Lower lobe of right lung (tissue), 2 donors: Measurements from ENCODE around the gene GDI1. TPM values are rescaled to one million over a fixed set of nuclear protein-coding genes. Genes with fewer than 3 reads are reported as not detected.

Experiments used
- ATAC-seq, 2 donors: fragments of 200-7000 bp; cut with Tn5 transposase; one replicate each; pipeline ENCODE4 v1.9.1; 2020 to 2022; ENCODE audit warnings: mild to moderate bottlenecking in 2 of 2, moderate library complexity in 2 of 2
- DNase-seq: peaks from one replicate; pipeline ENCODE4 v3.0.0-alpha.2; 2020
- H3K27ac ChIP-seq: fragments of 200-600 bp; one replicate; pipeline ENCODE4 v1.8.0; 2022
- H3K27me3 ChIP-seq: fragments of 200-600 bp; one replicate; pipeline ENCODE4 v1.8.0; 2022; ENCODE audit warnings: low read depth
- H3K36me3 ChIP-seq: fragments of 200-600 bp; one replicate; pipeline ENCODE4 v1.8.0; 2022; ENCODE audit warnings: mild to moderate bottlenecking
- H3K4me1 ChIP-seq: fragments of 200-600 bp; one replicate; pipeline ENCODE4 v1.8.0; 2022
- H3K4me3 ChIP-seq: fragments of 200-600 bp; one replicate; pipeline ENCODE4 v1.8.0; 2022; ENCODE audit warnings: mild to moderate bottlenecking
- H3K9me3 ChIP-seq: fragments of 200-600 bp; one replicate; pipeline ENCODE4 v1.8.0; 2022
- intact Hi-C: fragments of 100-400 bp; cut with DNase I; formaldehyde crosslinking; loops from one replicate; pipeline ENCODE4 v1.11.0; 2022
- total RNA-seq: library from RNA; stranded (reverse); fragmentation: NEBNext Ultra II Directional; extraction: Animal tissue kit (Norgen Biotek cat#: 25700); gene quantifications from one replicate; pipeline ENCODE4 v1.2.1, GENCODE V29; 2021
- TF ChIP-seq, protein P1 (sequence below): fragments of 200-600 bp; IDR thresholded peaks from one replicate; pipeline ENCODE4 v1.8.0; 2022; ENCODE audit warnings: antibody characterized with exemption, mild to moderate bottlenecking
- donor health status: DM: no; HTN: yes; CAD: no; lungs with severe emphysema.

The GDI1 gene
- total RNA-seq, 1 donor from 2014 or later: 111 TPM

GRCh38 chrX:154432210-154432609, 4.7 kb upstream of the GDI1 start:
- Histone ChIP-seq H3K4me3 (no peak overlapping the region), H3K36me3 (peaks cover 35% of the 10 kb centered on the region), H3K4me1 (peaks cover 23% of the 10 kb centered on the region), H3K27ac (no peak overlapping the region), H3K27me3 (no peaks in the 10 kb centered on the region), H3K9me3 (no peaks in the 10 kb centered on the region)
- ATAC-seq (no peak), DNase-seq (no peak)
- TF ChIP-seq, protein P1, sequence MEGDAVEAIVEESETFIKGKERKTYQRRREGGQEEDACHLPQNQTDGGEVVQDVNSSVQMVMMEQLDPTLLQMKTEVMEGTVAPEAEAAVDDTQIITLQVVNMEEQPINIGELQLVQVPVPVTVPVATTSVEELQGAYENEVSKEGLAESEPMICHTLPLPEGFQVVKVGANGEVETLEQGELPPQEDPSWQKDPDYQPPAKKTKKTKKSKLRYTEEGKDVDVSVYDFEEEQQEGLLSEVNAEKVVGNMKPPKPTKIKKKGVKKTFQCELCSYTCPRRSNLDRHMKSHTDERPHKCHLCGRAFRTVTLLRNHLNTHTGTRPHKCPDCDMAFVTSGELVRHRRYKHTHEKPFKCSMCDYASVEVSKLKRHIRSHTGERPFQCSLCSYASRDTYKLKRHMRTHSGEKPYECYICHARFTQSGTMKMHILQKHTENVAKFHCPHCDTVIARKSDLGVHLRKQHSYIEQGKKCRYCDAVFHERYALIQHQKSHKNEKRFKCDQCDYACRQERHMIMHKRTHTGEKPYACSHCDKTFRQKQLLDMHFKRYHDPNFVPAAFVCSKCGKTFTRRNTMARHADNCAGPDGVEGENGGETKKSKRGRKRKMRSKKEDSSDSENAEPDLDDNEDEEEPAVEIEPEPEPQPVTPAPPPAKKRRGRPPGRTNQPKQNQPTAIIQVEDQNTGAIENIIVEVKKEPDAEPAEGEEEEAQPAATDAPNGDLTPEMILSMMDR: no peak
- intact Hi-C loops: no loop called here

- intact Hi-C loops: no loop called here
- peaks cover 35% of the 10 kb centered on the region for H3K36me3 ChIP-seq
- H3K27me3 ChIP-seq: no peaks in the 10 kb centered on the region
- no peaks in the 10 kb centered on the region for H3K9me3 ChIP-seq
- H3K4me3 ChIP-seq: no peak overlapping the region
- DNase-seq: no peak
- TF ChIP-seq, protein P1: no peak
- peaks cover 21% of the 10 kb centered on the region for H3K4me1 ChIP-seq
- ATAC-seq: no peak
- H3K27ac ChIP-seq: no peak overlapping the region
These were observed 3.3 kb upstream of the GDI1 start for GRCh38 chrX:154433605-154434004.

DNA sequence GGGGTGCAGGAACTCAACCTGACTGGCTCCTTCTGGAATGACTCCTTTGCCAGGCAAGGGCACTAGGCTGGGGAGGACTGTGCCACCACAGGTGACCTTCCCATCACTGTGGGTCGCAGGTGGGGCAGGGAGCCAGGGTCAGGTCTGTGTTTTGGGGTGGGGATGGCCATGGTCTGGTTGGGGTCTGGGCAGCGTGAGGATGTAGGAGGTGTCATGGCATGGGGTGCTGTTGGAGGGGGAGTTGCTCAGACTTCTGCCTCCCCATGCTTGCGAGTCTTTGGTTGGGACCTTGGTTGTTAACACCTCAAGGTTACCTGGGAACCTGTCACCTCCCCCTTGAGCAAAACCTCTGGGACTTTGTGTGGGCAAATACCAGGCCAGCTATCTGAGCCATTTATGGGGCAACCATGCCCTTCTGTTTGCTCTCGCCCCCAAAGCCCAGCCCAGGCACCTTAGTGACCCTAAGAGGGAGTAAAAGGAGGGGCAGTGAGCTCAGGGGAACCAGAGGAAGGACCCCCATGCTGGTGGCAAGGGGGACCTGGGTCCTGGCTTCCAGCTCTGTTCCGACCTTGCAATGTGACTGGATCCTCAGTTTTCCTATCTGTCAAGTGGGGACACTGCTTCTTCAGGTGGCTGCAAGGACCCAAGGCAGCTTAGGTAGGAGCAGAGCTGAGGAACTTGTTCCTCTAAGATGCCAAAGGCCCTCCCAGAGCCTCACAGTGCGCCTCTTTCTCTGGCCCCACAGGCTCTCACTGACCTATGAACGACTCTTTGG, 2.4 kb upstream of the GDI1 start:
- TF ChIP-seq, protein P1: no peak
- Histone ChIP-seq H3K27ac (no peak overlapping the region), H3K27me3 (no peaks in the 10 kb centered on the region), H3K36me3 (peaks cover 38% of the 10 kb centered on the region), H3K9me3 (no peaks in the 10 kb centered on the region), H3K4me3 (no peak overlapping the region), H3K4me1 (peaks cover 23% of the 10 kb centered on the region)
- no peak for DNase-seq
- intact Hi-C loops: no loop called here
- no peak for ATAC-seq

GRCh38 chrX:154435171-154435733, 1.7 kb upstream of the GDI1 start:
- ATAC-seq: no peak
- H3K4me3 ChIP-seq: no peak overlapping the region
- TF ChIP-seq, protein P1: no peak
- no peaks in the 10 kb centered on the region for H3K27me3 ChIP-seq
- intact Hi-C loops: no loop called here
- peaks cover 45% of the 10 kb centered on the region for H3K36me3 ChIP-seq
- DNase-seq: no peak
- H3K9me3 ChIP-seq: no peaks in the 10 kb centered on the region
- H3K4me1 ChIP-seq: peaks cover 16% of the 10 kb centered on the region
- no peak overlapping the region for H3K27ac ChIP-seq

DNA sequence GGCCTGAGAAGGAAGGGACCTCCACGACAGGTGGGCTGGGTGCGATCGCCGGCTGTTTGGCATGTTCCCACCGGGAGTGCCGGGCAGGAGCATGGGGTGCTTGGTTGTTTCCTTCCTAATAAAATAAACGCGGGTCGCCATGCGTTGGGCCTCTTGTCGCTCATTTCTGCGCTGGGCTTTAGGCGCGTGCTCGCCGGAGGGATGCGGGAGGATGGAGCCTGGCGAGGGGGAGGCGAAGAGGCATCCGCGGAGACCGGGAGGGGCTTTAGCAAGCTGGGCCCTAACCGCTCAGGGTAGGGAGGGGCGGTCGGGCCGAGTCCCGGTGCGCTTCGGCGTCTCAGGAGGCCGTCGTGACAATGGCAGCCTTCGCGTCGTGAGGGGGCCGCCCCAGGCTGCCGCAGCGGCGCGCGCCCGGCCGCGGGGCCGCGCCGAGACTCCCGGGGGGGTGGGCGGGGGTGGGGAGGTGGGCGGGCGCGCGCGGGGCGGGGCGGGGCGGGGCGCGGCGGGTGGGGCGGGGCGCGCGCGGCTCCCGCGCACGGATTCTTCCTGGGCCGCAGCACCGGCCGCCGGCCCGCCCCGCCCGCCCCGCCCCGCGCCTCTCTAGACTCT, 476 bp upstream of the GDI1 start:
- Histone ChIP-seq H3K27ac (peak overlapping the region; percentile 81), H3K9me3 (no peaks in the 10 kb centered on the region), H3K4me1 (peaks cover 12% of the 10 kb centered on the region), H3K27me3 (no peaks in the 10 kb centered on the region), H3K36me3 (peaks cover 55% of the 10 kb centered on the region), H3K4me3 (peak overlapping the region; percentile 79)
- peak; percentile 53 for DNase-seq
- intact Hi-C loops: no loop called here
- ATAC-seq: peak; percentile 46 to 57
- TF ChIP-seq, protein P1: no peak
